NCI-H128 (cell line): ENCODE data around the gene GPRIN2.

ENCODE experiments used
- DNase-seq: peaks from one replicate; lab custom pipeline; 2025; ENCODE audit not compliant: unreplicated experiment; lab: John Stamatoyannopoulos, UW

GPRIN2 gene

DNA sequence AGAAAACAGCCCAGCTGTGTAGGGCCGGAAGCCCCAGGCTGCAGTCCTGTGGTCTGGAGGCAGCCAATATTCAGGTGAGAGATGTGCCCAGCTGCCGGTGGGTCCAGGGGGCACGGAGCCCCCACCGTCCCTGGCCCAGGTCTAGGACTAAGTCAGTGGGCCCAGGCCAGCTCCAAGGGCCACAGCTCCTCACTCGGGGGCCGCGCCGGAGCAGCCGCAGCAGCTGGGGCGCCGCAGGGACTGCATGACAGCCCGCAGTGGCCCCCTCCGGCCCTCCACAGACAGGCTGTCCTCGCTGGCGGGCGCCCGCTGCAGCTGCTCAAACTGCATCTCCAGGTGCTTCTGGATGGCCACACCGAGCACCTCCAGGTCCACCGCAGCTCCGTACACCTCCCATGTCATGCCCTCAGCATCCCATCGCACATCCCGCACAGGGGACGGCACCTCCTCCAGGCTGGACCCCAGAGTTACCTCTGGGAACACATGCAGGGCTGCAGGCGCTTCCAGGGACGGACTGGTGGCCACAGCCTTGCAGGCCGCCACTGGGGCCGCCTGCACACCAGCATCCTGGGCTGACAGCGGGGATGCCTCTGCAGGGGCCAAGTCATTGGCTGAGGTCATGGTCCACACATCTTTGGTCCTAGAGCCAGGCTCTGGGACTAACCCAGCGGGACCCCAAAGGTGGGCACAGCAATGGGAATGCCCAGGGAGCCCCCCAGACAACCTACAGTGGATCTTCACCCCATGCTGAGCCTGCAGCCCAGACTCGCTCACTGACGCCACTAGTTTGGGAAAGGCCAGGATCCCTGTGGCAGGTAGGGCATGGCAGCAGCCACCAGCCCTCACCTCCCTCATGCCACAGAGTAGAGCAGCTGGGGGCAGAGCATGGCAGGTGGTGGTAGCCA, 7.0 kb downstream of the GPRIN2 start:
- DNase-seq, result no peak

DNA sequence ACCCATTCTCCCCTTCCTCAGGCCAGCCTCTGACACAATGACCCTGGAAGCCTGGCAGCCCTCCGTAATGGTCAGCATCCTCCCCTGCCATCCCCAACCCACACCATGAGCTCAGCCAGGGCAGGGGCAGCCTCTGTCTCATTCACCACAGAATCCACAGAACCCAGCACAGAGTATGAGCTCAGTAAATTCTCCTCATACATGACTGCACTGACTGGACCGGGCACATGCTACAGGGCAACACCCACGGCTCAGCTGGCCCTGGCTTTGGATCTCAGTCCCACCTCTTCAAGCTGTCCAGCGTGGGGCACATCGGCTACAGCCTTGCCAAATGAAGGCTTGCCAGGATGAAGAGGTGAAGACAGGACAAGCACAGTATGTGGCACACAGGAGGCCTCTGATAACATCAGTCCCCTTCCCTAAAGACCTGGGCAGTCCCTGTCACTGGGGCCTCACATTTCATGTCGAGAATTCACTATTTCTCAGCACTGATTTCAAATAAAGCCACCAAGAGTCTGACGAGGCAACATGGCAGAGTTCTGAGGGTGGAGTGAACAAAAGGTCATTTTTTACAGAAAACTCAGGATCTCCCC, 7.9 kb downstream of the GPRIN2 start:
- no peak for DNase-seq

DNA sequence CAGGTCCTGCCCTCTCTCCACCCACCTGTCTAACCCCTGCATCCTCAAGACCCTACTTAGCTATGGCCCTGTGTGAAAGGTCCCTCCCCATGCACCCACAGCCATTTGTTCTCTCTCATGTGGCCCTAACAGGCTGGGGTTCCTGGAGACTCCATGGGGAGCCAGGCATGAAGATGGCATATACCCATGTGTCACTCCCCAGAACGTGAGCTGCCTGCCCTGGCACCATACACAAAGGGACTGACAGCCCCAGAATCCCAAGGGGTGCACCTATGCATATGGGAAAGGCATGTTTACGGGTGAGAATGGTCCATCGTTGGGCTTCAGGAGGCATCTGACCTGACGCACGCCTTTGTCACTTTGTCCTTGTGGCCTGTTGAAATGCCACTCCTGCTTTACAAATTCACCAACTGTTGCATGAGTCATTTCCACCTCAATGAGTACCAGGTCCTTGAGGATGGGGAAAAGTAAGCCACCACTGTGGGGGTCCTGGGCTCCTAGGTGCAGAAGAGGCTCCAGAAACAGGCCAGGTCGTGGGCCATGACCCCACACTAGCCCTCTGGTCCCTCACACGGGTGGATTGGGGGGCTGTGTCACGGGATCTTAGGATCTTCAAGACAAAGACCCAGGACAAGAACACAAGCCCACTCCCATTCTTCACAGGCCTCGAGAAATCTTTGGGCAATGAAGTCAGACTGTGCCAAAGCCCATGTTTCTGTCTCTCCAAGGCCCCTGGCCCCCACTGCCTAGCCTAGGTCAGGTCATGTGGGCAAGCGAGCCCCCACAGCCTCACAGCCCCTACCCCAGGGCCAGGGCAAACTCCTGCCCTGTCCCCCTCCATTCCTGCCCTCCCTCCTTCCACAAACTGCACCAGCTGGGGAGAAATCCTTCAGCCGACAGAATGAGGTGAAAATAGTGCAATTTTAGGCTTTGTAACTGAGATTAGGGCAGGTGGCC, 8.6 kb downstream of the GPRIN2 start:
- no peak for DNase-seq

DNA sequence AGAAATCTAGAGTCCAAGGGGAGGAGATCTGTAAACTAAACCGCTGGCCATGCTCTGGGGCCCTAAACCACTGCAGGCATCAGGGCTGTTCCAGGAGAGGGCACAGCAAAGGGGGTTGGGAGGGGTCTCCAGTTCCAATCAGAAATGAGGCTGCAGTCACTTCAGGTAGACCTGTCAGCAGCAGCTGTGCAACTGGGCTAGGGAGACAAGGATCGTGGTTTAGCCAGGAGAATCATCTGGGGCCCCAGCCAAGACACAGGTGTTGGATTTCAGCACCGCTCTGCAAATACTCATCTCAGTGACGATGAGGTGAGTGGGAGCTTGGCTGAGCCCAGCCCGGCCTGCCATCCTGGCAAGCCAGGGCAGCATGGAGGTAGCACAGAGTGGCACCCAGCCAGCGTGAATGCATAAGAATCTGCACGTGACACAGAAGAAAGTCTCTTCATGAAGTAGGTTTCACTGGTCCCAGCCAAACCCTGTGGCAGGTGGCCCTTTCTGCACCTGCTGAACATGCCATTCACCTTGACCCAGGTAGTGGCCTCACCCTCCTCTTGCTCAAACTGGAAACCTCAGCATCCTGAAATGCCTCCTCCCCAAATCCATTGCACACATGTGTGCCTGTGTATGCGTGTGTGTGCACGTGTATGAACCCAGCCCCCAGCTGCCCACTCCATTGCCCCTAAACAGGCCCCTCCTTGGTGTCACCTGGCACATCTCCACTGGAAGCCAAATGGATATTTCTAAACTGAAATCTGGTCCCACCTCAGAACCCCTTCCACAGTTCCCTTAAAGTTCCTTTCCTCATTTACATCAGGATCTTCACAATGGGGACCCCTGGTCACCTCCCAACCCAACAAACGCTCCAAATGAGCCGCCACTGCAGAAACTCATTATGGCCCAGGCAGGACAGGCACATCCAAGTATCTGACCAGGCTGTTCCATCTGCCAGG, 9.6 kb downstream of the GPRIN2 start:
- DNase-seq, result no peak

DNA sequence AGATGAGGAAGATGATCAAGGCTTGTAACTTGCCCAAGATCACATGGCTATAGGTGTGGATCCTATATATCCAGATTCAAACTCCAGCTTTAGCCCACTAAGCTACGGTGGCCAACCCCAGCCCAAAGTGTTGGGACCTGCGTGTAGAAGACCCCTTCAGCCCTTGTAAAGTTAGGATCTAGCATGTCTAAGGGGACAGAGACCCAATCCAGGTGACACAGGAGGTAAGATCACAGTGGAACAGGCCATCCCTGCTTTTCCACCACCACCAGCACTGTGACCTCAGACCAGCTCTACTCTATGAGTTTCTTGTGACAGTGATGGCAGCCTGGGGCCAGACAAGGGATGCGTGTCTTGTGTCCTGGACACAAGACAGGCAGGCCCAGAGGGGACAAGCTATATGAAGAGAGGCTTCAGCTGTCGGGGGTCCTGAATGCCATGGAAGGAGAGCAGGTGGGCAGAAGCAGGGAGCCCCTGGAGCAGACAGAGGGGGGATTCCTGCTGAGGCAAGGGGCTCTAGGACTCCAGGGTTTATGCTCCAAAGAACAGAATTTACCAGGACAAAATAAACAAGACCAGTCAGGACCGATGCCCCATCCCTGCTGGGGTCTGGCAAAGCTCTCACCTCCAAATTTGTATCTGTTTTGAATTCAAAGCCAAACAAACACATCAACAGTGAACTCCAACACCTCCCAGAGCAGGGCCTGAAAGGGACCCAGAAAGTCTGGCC, 10.4 kb downstream of the GPRIN2 start:
- no peak for DNase-seq

DNA sequence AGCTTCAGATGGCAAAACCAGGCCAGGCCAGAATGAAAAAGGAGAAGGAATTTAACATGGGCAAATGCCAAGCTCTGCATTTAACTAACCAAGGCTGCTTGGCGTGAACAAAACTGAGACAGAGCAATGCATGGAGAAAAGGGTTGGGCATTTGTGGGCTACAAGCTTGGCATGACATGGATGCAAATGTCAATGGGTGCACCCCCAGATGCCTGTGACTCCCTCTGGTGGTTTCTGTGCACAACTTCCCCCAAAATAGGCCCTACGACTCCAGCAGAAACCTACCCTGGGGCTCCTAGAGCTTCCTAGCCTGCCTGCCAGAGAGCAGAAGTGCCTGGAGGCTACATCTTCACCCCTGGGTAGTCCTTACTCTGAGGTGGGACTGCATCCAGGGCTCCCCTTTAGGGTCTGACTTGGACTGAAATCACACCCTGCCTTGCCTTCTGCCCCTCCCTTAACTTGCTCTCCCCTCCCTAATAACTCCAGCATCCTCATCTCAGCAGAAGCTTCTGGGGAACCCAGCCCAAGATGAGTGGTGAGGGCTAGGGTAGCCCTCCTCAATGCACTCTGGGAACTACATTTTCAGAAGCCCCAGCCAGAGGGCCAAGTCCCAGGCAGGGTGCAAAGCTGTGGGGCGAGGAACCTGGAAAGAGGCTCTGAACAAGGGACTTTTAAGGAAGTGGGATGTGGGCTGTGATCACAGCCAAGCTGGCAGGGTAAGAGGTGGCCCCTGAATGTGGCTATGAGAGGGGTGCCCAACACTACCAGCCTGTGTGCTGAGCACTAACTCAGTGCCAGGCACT, 11.3 kb downstream of the GPRIN2 start:
- no peak for DNase-seq

DNA sequence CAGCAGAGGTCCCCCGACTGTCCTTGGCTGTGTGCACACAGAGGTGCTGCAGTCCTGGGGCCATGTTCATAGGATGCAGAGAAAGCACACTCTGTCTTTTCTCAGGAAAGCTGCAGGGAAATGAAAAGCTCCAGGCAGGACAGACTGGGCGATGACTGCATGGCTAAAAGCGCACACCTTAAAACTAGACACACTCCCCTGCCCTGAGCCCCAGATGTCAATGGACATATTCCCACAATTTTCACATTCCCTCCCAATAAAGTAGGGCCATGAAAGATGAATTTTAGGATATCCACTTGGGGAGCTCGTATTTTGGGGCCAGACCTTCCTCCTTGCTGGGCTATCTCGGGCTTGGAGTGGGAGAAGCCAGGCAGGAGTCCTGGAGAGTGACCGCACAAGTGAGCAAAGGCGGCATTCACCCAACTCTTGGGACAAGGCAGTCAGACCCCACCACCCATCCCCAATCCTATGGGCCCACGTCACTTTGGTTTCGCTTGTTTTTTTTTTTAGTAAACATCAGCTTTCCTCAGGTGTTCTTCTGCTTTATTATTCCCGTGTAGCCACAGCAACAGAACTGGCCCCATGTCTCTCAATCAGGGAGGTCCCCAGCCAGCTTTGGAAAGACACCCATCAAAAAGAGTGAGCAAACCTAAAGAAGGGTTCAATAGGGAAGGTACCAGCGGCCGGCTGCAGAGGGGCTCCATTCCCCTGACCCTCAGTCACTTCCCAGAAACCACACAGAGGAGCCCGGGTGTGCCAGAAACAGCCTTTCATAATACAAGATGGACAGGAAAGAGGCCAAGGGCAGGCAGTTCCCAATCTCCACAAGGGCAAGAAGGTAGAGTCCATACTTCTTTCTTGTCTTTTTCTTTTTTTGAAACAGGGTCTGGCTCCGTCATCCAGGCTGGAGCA, 12.7 kb downstream of the GPRIN2 start:
- DNase-seq, result no peak

DNA sequence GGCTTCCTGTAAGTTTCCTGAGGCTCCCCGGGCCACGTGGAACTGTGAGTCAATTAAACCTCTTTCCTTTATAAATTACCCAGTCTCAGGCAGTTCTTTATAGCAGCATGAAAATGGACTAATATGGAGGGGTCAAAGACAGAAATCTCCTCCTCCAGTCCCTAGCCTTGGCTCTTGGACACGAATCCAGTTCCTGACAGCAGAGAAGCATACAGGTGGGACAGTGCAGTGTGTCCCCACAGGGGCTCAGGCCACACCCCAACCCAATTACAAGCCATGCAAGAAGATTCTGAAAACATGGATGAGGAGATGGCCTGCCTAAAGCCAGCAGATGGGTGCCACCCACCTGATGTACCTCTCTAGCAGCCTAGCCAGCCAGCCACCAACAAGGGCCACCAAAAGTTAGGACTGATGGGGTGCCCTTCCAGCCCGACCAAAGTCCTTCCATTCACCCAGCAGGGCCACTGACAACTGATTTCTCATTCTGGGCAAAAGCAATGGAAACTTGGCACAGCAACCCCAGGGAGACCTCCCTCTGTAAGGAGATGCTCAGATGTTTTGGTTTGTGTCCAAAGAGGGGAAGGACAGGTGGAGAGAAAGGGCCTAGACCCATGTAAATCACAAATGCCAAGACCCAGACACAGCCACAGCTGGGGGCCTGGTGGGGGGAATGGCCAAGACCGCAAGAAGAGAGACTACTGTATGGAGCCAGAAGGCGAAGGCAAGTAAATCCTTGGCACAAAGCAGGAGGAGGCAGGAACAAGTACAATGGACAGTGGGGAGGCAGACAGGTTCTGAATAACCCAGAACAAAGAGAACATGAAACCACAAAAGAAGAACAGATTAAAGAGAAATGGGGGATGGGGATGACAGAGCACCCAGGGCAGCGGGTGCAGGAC, 13.6 kb downstream of the GPRIN2 start:
- no peak for DNase-seq

DNA sequence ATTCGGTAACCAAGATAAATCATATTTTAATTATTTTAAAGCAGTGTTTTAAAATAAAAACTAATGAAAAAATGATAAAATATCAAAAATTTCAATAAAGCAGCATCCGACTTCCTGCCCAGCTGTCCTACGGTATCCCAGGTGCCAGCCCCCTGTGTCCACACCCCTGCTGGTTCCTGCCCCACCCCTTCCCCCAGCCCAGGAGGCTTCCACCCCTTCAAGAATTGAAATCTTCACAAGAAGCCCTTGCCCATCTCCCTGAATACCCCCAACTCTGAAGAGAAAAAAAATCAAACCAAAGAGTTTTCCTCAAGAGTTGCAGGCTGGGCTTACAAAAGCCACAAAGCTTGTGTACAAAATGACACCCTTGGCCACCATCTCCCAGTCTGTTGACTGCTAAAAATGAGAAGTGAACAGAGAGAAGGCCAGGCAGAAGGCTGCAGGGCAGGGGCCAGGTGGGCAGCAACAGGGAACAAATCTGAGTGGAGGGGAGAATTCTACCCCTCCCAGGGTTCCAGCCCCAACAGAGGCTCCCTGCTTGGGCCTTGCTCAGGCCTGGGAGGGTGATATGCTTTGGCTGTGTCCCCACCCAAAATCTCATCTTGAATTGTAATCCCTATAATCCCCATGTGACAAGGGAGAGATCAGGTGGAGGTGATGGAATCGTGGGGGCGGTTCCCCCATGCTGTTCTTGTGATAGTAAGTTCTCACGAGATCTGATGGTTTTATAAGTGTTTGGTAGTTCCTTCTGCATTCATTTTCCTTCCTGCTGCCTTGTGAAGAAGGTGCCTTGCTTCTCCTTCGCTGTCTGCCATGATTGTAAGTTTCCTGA, 14.5 kb downstream of the GPRIN2 start:
- DNase-seq, result no peak

DNA sequence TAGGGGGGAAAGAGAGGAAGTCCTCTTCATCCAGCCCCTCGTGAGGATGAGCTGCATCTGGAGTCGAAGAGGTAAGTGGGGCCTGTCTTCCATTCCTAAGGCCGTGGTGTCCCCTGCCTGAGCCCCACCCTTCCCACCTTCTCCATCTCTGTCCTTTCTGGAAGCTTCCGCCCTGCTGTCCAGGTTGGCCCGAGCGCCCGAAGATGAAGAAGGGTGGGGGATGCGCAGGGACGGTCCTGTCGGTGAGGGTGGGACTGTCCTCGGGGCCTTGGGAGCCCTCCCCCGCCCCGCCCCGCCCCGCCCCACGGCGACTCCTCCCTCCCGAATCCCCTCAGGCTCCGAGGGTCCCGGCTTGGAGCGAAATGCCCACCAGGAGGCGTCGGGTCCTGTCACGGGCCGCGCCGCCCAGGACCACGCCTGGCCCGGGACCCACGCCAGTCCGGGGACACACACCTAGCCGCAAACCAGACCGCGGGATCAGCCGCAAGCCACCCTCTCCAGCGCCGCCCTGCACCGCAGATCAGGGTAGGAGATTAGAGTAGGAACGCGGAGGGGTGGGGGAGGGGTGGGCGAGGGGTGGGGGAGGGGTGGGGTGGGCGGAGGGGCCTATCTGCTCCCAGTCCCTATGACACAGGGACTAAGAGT, 15.3 kb downstream of the GPRIN2 start:
- no peak for DNase-seq

DNA sequence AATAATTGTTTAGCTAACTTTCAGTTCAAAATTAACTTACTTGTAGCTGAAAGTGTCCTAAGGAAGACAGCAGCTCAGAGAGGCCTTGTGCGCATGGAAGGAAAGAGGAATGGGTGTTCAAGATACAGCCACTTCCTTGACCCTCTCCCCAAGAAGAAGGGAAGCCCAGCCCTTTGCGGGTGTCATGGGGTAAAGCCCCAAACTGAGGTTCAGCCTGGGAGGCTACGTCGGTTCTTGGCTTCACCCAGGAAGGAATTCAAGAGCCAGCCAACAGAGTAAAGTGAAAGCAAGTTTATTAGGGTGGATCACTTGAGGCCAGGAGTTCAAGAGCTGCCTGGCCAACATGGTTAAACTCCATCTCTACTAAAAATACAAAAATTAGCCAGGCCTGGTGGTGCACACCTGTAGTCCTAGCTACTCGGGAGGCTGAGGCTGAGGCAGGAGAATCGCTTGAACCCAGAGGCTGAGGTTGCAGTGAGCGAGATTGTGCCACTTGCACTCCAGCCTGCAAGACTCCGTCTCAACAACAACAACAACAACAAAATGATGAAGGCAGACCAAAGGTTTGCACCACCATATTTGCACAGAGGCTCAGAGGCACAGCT, 15.9 kb downstream of the GPRIN2 start:
- DNase-seq, result no peak

DNA sequence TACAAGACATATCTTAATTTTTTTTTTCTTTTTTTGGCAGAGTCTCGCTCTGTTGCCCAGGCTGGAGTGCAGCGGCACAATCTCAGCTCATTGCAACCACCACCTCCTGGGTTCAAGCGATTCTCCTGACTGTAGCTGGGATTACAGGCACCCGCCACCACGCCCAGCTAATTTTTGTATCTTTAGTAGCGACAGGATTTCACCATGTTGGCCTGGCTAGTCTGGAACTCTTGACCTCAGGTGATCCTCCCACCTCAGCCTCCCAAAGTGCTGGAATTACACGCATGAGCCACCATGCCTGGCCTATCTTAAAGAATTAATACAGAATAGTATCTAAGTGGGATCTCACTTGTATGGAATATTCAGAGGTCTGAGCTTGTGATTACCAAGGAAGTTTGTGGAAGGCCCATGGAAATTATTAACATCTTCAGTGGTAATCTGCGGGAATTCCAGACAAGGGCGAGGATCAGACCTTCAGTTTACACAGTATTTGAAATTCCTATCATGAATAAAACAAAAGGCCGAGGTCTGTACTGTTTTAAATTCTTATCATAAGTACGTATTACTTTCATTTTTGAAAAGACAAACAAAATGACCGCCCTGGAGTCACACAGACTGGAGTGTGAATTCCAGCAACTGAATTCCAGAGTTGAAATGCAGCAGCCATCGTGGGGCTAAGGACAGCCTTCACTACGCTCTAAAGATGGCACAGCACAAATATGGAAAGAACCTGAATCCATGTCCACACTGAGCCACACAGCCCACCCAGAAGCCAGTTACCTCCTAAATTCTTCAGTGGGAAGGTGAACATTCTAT, 16.7 kb downstream of the GPRIN2 start:
- DNase-seq, result no peak

DNA sequence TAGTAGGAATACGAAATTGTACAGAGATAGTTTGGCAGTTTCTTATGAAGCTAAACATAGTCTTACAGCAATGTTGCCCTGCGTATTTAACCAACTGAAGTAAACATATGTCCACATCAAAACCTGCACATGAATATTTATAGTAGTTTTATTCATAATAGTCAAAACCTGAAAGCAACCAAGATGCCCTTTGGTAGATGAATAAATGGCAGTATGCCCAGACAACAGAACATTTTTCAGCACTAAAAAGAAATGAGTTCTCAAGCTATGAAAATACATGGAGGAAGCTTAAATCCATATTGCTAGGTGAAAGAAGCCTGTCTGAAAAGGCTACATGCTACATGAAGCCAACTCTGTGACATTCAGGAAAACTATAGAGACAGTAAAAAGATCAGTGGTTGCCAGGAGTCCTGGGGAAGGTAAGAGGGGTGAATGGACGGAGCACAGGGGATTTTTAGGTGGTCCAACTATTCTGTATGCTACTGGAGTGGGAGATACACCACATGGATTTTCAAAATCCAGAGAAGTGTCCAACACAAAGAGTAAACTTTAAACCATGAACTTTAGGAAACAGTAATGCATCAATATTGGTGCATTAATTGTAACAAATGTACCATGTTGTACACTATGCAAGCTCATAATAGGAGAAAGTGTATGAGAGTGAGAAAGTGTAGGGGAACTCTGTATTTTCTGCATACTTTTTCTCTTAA, 17.6 kb downstream of the GPRIN2 start:
- DNase-seq, result no peak

DNA sequence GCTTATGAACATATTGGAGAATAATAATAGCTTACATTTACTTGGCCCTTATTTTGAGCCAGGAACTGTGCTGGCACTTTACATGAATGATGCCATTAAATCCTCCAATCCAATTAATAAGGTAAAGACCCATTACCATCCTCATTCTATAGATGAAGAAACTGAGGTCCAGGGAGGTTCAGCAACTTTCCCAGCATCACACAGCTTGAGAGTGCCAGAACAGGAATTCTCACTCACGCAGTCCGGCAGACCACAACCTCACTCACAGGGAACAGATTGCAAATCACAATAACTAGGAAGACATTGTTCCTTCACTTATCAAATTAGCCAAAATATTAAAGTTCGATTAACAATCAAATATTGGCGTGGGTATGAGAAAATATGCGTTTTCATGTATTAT, 18.3 kb downstream of the GPRIN2 start:
- DNase-seq, result no peak
